GM23338 (cell line): ENCODE data around the gene ATP8B4.

Experiments
- EZH2 ChIP-seq: fragments of 200-600 bp; sonication (generic); IDR thresholded peaks from one replicate; pipeline ENCODE4 v1.8.0; 2017; ENCODE audit warnings: antibody characterized with exemption, mild to moderate bottlenecking, low read depth; ENCODE audit not compliant: unreplicated experiment
- POLR2AphosphoS5 ChIP-seq: IDR thresholded peaks from 2 replicates; pipeline ENCODE4 v1.6.1; 2016; ENCODE audit warnings: antibody characterized with exemption, low read depth
- REST ChIP-seq: IDR thresholded peaks from one replicate; pipeline ENCODE4 v1.6.1; 2018; ENCODE audit warnings: antibody characterized with exemption; ENCODE audit not compliant: unreplicated experiment
- ZNF331 ChIP-seq: fragments of 250-450 bp; sonication (Bioruptor Pico); IDR thresholded peaks from 2 replicates; pipeline ENCODE4 v1.5.0; 2020; ENCODE audit warnings: low read depth, mild to moderate bottlenecking, moderate library complexity
- TF ChIP-seq, protein P1 (sequence below), 2 experiments: fragments of 200-600 bp in 1 of 2; sonication (generic) in 1 of 2; conservative IDR thresholded peaks; 2 replicates each; pipeline versions ENCODE4 v1.5.1 to v1.6.1; 2016 to 2017; ENCODE audit warnings: antibody characterized with exemption in 2 of 2, low read depth in 2 of 2, mild to moderate bottlenecking in 2 of 2, moderate library complexity in 1 of 2

DNA sequence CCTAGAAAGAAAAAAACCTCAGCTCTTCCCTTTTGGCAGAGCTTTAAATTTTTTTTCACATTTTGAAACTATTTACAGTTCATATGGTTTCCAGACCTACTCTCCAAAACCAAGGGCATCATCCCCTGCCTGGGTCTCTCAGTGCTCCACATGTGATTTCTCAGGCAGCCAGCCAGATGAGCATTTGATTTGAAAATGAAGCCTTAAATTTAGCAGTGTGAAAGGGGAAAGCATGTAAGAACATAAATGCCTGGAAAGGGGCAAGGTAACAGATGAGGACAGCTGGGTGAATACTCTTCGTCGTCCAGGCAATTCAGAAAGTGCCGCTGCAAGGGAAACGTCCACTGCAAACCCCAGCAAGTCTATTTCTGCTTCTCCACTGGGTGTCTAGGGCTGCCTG lies 94.8 kb downstream of the ATP8B4 start:
- TF ChIP-seq, protein P1, sequence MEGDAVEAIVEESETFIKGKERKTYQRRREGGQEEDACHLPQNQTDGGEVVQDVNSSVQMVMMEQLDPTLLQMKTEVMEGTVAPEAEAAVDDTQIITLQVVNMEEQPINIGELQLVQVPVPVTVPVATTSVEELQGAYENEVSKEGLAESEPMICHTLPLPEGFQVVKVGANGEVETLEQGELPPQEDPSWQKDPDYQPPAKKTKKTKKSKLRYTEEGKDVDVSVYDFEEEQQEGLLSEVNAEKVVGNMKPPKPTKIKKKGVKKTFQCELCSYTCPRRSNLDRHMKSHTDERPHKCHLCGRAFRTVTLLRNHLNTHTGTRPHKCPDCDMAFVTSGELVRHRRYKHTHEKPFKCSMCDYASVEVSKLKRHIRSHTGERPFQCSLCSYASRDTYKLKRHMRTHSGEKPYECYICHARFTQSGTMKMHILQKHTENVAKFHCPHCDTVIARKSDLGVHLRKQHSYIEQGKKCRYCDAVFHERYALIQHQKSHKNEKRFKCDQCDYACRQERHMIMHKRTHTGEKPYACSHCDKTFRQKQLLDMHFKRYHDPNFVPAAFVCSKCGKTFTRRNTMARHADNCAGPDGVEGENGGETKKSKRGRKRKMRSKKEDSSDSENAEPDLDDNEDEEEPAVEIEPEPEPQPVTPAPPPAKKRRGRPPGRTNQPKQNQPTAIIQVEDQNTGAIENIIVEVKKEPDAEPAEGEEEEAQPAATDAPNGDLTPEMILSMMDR (conservative IDR thresholded peaks at IDR 0.05; ENCODE audit: low read depth in 2 of 2), result no peak
- TF ChIP-seq EZH2, result no peak
- no peak for TF ChIP-seq REST
- TF ChIP-seq POLR2AphosphoS5, result no peak
- TF ChIP-seq ZNF331 (CRISPR knock-in tag), result no peak
